Measurements from ENCODE around the gene AK5.
"Not testable (repeated sequence)": the region's sequence is repeated elsewhere in the genome, so short reads cannot be mapped to it uniquely, and the experiment has no call there.

AK5 gene

GRCh38 chr1:77405186-77405585 is 123.4 kb downstream of the AK5 start:
- no peak for DNase-seq

GRCh38 chr1:77406661-77407060 is 124.8 kb downstream of the AK5 start:
- DNase-seq = no peak

DNA sequence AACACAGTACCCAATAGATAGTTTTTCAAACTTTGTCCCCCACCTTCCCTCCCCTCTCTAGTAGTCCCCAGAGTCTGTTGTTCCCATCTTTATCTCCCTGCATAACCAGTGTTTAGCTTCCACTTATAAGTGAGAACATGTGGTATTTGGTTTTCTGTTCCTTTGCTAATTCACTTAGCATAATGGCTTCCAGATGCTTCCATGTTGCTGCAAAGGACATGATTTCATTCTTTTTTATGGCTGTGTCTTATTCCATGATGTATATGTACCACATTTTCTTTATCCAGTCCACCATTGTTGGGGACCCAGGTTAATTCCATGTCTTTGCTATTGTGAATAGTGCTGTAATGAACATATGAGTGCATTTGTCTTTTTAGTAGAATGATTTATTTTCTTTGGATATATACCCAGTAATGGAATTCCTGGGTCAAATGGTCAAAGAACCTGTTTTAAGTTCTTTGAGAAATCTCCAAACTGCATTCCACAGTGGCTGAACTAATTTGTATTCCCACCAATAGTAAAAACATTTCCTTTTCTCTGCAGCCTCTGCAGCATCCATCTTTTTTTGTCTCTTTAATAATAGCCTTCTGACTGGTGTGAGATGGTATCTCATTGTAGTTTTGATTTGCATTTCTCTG is 126.0 kb downstream of the AK5 start:
- no peak for DNase-seq

GRCh38 chr1:77408933-77409332 is 127.1 kb downstream of the AK5 start:
- not testable (repeated sequence) for DNase-seq

- DNase-seq = no peak
These were observed 130.4 kb downstream of the AK5 start for GRCh38 chr1:77412069-77412819.

DNA sequence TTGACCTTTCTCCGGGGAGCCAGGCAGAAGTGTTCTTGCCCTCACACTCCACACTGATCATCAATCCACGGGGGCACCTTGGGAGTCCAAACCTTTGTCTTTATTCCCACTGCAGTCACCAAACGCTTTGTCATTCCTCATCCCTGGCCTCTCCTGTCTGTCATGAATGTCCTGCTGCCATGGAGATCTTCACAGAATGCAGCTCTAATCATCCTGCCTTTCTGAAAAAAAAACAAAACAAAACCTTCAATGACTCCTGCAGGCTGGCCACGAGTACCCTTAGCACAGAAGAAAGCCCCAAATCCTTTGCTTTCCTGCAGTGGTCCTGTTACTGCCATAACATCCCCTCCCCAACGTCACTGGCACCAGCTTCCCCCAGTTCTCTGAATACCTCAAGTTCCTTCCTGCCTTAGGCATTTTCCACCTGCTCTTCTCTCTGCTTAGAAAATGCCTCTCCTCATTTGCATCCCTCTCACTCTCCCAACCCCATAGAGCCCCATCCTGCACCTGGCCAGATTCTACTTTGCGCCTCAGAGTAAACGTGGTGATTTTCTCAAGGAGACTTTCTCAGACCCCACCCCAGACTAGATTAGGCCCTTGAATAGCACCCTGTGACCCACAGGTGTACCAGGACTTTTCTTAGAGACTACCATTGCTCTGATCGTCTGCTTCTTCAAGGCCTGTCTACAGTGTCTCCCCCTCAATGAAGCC is 131.2 kb downstream of the AK5 start:
- no peak for DNase-seq

- no peak for DNase-seq
These were observed 131.9 kb downstream of the AK5 start for GRCh38 chr1:77413541-77414335.

DNA sequence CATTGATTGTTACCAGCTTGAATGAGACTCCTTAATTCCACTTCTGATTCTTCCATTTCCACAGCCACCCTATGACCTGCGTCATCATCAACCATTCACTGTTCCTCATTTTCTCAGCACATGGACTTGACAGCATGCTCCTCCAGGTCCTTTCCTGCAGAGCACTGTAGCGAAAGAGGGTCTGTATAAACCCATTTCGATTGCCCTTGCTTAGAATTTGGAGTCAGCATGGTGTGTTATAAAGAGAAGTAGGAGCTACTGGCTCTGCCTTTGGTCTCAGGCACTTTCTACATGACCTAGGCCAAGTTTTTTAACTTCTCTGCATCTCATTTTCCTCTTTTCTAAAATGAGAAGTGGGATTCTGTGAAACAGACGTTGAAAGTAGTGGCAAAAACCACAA is 133.8 kb downstream of the AK5 start:
- DNase-seq = no peak

DNA sequence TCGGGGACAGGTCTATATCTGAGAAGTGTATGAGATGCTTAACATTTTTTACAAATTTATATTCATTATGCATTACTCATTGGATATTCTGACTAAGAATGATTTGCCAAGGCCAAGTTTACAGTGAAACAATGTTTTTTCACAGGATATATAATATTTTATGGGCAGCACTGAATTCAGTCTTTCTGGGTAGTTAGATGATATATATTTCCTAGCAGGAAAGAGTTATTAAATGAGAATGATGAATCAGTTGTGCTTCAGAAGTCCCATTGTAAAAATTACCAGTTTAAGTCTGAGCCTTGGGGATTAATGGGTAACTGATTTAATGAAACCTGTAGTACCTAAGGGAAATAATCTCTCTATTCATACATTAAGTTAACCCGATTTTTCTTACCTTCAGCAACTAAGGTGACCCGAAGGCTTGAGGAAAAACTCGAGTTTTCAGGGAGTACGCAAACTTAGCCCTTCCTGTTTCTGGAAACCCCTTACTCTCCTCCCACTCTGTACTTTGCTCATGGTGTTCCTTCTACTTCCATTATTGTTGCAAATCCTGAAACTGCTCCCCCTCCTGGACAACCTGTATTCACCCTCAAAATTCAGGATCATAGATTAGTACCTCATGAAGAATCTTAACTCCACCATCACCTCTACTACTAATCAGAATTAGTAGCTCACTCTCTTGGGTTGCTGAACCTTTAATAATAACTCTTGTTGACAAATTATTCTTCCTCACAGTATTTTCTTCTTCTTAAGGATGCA is 135.1 kb downstream of the AK5 start:
- DNase-seq = no peak

GRCh38 chr1:77418055-77418454 is 136.2 kb downstream of the AK5 start:
- DNase-seq = not testable (repeated sequence)

DNA sequence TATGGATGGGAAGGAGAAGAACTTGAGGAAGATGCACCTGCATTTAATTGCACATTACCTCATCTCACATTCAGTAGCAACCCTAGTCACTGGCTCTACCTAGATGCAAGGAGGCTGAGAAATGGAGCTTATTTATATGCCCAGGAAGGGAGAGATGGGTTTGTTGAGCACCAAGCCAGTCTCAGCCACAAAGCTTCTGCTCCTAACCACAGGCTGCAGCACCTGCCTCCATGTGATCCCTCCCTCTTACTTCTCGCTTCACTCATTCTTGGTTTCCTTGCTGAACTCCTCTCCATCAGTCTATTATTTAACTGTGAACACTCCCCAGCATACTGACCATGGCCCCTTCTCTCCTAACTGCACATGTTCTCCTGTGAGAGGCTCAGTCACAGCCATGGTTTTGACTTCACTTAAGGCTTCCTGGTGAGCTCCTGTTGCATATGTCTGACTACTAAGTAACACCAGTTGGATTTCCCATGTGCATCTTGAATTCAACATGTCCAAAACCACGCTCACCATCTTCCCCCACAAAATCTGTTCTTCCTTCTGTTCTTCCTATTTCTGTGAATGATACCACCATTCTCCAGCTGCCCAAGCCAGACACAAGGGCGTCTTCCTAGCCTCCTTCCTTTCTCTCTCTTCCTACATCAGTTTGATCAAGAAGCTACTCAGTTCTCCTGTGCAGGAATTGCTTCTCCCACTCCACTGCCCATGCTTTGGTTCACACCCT is 139.8 kb downstream of the AK5 start:
- no peak for DNase-seq

- DNase-seq = no peak
These were observed 142.4 kb downstream of the AK5 start for GRCh38 chr1:77424236-77424635.

DNA sequence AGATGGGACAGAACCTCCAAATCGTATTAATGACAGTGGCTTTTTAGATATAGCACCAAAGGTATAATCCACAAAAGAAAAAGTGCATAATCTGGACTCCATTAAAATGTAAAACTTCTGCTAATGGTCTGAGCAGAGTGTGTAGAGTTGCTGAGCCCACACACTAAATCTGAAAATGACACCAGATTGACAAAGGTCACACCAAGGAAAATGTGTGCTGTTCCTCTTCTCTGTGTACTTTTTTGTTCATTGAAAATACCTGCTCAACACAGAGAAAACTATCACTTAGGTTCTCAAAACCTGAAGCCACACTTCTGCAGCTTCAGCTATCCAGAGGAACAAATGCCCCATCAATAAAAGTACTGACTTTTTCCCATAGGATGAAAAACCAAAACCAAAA is 146.2 kb downstream of the AK5 start:
- no peak for DNase-seq

- DNase-seq = no peak
These were observed 149.3 kb downstream of the AK5 start for GRCh38 chr1:77430966-77431690.

- no peak for DNase-seq
These were observed 152.1 kb downstream of the AK5 start for GRCh38 chr1:77433934-77434333.

GRCh38 chr1:77434967-77435366 is 153.1 kb downstream of the AK5 start:
- DNase-seq = no peak

GRCh38 chr1:77438236-77438913 is 156.6 kb downstream of the AK5 start:
- DNase-seq = no peak

GRCh38 chr1:77446841-77447555 is 165.2 kb downstream of the AK5 start:
- DNase-seq = no peak

DNA sequence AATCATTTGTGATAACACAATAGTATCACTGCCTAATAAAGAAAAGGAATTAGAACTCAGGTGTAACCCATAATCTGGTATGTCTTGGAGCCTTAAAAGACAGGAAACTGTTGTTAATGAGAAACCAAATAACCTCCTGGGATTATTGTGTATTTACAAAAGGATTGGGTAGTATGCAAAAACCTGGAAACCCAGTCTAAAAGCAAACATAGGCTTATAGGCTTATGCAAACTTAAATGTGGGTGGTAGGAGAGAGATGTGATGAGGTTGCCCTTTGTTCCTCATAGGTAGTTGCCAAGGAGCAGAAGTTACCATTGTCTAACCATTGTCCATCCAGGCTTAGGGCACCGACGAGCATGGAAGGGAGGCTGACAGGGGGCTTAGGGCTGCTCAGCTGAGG is 165.8 kb downstream of the AK5 start:
- no peak for DNase-seq

- DNase-seq = no peak
These were observed 178.1 kb downstream of the AK5 start for GRCh38 chr1:77459881-77460280.

Measured in activated CD4-positive, alpha-beta T cell treated with anti-CD3 and anti-CD28 coated beads, Interleukin-10, Interleukin-2, amounts not matched to agents 100 ng/mL and 50 ng/mL, durations not matched to agents 16 hours and 8 hours (primary cell).